Heart left ventricle (tissue), 13 donors: ENCODE measurements around the gene MAP10.

Source experiments
- CTCF ChIP-seq, 12 donors: fragments of 200-600 bp; sonication (generic) in 4 of 12; IDR thresholded peaks; one replicate each; pipeline versions ENCODE4 v1.5.0 to v1.8.0; 2018 to 2022; ENCODE audit warnings: antibody characterized with exemption in 12 of 12, mild to moderate bottlenecking in 5 of 12
- POLR2A ChIP-seq, 2 donors: fragments of 450-650 bp; IDR thresholded peaks; one replicate each; pipeline ENCODE4 v1.6.1; 2017; ENCODE audit warnings: antibody characterized with exemption in 2 of 2, mild to moderate bottlenecking in 2 of 2, moderate library complexity in 2 of 2
- donor health status: ischemic (EF 13 %, LVEDD 7.1; RV severe dilation, severe dysfunction).
- donor health status: DM: no; HTN: yes; CAD: no.
- donor health status: DM: no; HTN: no; CAD: no.
- donor health status: ischemic (EF 25% LVEDD 6.9; RV normal size, moderate dysfunction).
- donor health status: ischemic (EF 25% LVEDD 5.7; RV mildly dilated, moderate dysfunction).
- donor health status: ischemic (EF 35%, LVEDD 5.7; RV mildly dilated, moderate dysfunction).
- donor health status: nonischemic (EF 11% LVEDD 7.7; RV severe dilation, severe dysfunction).
- donor health status: DM: yes; HTN: yes; CAD: no.
- donor health status: PGD.
- donor health status: ischemic (EF 29% LVEDD 5.4; RV normal size, mild dysfunction).
- donor health status: nonischemic (EF 23%, LVEDD 6.1; RV moderate dilation, normal function).

GRCh38 chr1:232856541-232856940 lies 51.3 kb downstream of the MAP10 start:
- TF ChIP-seq CTCF (IDR thresholded peaks at IDR 0.05) (no peak), POLR2A (IDR thresholded peaks at IDR 0.05) (no peak)
